LHCN-M2 (cell line): ENCODE measurements around the gene TAF9B. TPM values are rescaled to one million over a fixed set of nuclear protein-coding genes. Genes with fewer than 3 reads are reported as not detected.
"Not testable (repeated sequence)": the region's sequence is repeated elsewhere in the genome, so short reads cannot be mapped to it uniquely, and the experiment has no call there.

ENCODE experiments used
- DNase-seq: peaks from one replicate; pipeline ENCODE4 v3.0.0-alpha.2; 2012; ENCODE audit warnings: low read depth
- polyA plus RNA-seq: library from polyadenylated mRNA; unstranded; fragments of >200 nt; gene quantifications from one replicate; pipeline ENCODE4 v1.2.1, GENCODE V29; 2012; ENCODE audit warnings: missing spikeins
- total RNA-seq: library from RNA; depleted of rRNA; stranded (reverse); fragments of >200 nt; gene quantifications from 2 replicates; pipeline ENCODE4 v1.2.3, GENCODE V29; 2014; rRNA removed

The TAF9B gene, protein sequence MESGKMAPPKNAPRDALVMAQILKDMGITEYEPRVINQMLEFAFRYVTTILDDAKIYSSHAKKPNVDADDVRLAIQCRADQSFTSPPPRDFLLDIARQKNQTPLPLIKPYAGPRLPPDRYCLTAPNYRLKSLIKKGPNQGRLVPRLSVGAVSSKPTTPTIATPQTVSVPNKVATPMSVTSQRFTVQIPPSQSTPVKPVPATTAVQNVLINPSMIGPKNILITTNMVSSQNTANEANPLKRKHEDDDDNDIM
- 27.6 and 40.6 TPM in 2 replicates for total RNA-seq
- polyA plus RNA-seq = 10.9 TPM

DNA sequence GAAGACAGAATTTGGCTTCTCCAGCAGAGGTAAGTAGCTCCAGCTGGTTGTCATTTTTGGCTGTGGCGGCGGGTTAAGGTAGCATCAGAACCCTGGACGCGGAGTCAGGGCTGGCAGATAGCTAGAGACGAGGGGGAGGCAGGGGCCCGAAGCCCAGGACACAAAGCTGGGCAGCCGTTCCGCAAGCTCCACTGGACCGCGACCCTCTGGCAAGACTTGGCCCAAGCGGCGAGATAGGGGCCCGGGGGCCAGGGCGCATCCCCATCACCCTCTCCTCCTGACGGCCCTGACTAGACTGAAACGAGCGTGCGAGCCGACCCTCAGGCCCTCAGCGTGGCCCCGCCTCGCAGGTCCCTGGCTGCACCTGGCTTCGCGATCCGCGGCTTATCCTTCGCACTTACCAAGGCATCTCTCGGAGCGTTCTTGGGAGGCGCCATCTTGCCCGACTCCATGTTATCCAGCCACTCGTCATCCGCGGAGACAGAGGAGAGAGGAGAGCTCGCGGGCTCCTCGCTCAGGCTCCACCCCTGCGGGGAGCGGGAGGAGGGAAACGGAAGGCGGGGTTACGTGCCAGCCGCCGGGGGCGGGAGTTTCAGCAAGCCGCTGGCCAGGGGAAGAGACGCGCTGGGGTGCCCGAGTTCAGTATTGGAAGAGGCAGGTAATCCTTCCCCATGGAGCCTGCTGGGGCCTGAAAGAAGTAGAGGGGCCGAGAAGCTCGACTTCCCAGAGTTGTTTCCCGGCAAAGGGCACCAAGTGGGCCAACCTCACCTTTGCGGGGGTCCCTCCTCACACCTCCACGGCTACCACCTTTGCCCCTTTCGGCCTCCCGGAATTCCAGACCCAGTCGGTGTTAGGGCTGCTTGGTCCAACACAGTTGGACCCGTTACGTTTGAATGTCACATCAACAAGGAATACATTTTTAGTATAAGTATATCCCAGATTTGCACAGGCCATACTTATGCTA is at the start of gene TAF9B:
TAF9B (minus strand) TSS at position 491 of the 964 bp plus-strand sequence; CDS start at position 452, 39 bp downstream.
- DNase-seq = peak; percentile 80

DNA sequence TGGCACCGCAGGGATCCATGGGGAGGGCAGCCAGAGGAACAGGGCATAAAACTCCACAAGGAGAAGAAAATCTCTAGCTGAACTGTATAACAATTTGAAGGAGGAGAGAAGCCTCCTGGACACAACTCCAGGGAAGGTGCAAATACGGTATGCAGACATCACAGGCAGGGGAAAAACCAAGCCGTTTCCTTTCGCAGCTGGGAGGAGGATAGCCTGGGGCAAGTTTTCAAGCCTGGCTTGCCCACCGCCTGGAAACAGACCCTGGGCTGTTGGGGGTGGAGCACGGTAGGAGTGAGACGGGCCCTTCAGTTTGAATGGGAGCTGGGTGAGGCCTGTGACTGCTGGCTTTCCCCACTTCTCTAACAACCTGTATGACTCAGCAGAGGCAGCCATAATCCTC is 43.4 kb upstream of the TAF9B start:
- no peak for DNase-seq

DNA sequence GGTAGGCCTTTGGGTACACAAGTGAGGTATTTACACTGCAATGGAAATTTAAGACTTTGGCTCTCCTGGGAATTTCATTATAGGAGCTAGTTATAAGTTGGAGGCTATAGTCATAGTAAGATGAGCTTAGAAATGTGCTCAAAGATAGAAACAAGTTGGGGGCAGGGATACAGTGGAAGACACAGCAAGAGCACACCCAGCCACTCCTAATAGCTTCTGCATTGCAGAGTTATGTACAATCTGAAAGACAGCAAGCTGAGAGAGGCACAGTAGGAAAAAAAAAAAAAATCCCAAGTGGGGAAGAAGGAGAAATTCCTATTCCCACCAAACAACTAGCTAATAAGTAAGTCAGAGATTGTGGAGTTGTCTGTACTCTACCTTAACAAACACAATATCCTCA is 41.9 kb upstream of the TAF9B start:
- no peak for DNase-seq

DNA sequence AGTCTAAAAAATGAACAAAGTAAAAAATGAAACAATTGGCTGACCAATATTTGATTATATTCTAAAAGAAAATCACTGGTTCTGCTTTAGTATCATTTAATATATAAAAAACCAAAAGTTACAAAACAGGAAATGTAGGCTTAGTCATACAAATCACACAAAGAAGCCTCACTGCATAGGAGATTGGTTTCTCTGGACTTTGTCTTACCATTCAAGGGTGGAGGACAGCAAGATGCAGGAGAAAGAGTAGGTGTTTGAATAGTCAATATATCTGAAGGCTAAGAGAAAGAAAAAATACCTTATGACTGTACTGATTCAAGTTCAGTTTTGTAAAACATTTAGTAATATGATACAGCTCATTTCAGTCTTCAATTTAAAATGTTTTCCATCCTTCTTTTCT is 28.6 kb upstream of the TAF9B start:
- DNase-seq = peak; percentile 0

DNA sequence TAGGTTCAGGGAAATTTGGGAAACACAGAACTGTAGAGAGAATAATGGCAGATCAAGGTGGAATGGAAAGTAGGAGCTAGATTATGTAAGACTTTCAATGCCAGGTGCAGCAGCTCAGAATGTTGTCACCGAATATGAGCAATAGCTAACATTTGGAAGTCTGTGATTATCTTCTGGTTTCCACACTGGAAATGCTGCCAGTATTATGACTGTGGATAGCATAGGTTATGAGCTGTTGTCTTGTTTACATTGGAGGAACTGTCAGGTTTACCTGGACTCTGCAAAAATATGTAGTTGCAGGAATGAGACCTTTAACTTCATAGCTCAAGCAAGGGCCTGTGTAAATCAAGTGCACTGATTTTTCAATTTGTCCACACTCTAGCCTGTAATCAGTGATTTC is 26.0 kb upstream of the TAF9B start:
- no peak for DNase-seq

GRCh38 chrX:78163175-78163574 is 23.7 kb upstream of the TAF9B start:
- not testable (repeated sequence) for DNase-seq

DNA sequence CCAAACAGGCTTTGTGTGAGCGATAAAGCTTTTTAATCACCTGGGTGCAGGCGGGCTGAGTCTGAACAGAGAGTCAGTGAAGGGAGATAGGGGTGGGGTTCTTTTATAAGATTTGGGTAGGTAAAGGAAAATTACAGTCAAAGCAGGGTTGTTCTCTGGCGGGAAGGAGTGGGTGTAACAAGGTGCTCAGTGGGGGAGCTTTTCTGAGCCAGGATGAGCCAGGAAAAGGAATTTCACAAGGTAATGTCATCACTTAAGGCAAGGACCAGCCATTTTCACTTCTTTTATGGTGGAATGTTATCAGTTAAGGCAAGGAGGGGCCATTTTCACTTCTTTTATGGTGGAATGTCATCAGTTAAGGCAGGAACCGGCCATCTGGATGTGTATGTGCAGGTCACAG is 21.3 kb upstream of the TAF9B start:
- DNase-seq = not testable (repeated sequence)

- not testable (repeated sequence) for DNase-seq
These were observed 18.4 kb upstream of the TAF9B start for GRCh38 chrX:78157846-78158245.

DNA sequence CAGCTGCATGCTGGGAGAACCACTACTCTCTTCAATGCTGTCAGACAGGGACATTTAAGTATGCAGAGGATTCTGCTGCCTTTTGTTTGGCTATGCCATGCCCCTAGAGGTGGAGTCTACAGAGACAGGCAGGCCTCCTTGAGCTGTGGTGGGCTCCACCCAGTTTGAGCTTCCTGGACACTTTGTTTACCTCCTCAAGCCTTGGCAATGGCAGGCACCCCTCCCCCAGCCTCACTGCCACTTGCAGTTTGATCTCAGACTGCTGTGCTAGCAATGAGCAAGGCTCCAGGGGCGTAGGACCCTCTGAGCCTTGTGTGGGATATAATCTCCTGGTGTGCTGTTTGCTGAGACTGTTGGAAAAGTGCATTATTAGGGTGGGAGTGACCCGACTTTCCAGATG is 17.9 kb upstream of the TAF9B start:
- DNase-seq = not testable (repeated sequence)

DNA sequence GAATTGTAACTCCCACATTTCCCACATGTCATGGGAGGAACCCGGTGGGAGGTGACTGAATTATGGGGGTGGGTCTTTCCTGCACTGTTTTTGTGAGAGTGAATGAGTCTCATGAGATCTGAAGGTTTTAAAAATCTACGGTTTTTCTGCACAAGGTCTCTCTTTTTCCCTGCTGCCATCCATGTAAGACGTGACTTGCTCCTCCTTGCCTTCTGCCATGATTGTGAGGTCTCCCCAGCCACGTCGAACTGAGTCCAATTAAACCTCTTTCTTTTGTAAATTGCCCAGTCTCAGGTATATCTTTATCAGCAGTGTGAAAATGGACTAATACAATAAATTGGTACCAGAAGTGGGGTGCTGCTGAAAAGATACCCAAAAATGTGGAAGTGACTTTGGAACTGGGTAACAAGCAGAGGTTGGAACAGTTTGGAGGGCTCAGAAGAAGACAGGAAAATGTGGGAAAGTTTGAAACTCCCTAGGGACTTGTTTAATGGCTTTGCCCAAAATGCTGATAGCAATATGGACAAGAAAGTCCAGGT is 7.6 kb upstream of the TAF9B start:
- DNase-seq = not testable (repeated sequence)

DNA sequence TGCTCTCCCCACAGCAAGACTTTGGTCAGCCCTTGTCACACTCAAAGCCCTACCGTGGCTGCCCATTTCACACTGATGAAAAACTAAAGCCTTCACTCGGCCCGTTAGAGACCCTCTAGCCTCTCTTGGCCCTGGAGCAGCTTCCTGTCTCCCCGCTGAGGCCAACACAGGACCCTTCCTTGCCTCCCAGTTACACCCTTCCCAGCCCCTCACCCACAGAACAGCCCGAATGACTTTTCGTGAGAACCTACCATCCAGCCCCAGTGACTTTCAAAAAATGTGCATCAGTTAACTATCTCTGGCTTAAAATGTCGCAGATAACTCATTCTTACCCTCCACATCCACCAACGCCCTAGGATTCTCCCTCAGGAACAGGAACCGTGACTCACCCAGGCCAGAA is 756 bp upstream of the TAF9B start:
- no peak for DNase-seq

- no peak for DNase-seq
These were observed 6.1 kb downstream of the TAF9B start for GRCh38 chrX:78133238-78133960.

DNA sequence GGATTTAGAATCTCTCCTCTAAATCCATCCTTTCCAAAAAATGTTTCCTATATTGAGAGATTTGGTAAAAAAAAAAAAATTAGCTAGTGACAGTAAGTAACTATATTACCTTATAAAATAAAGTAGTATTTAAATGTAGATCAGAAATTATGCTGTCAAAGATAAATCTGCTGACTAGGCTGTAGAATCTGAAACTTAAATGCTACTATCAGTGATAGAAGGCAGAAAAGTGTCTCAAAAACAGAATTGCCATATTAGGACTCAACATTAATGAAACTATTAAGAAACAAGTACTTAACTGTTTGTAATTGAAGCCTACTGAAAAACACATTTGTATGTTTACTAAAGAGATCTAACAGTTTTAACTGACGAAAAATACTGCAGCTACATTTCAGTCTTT is 8.3 kb downstream of the TAF9B start:
- DNase-seq = no peak

DNA sequence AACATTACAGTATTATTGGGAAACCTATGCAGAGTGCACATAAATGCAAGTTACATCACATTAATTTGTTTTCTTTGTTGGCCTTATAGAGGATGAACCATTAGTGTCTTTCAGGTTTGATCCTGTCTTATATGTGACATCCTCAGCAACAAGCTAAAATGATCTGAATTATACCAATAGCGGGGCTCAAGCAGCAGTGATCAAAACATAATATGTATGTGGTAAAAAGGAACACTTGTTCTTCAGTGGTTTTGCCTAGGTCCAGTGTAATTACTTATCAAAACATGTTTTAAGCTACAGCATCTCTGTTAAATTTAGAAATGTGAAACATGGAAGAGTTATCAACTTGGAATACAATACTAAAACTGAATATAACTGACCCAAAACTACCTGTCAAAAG is 9.1 kb downstream of the TAF9B start:
- no peak for DNase-seq

DNA sequence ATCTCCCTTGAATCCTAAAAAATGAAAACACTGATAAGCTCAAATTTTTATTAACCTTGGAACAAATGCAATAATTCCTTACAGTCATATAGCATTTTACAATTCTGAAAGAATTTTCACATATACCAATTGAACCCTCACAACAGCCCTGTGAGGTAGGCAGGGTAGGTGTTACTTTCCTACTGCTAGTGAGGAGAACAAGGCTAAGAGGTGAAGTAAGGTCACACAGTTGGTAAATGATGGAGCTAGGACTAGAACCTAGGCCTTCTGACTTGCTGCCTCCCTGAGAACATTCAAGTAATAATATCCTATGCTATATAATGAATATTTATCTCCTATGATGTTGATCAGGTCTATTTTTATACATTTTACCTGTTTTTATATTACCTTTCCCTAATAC is 9.7 kb downstream of the TAF9B start:
- DNase-seq = no peak

- DNase-seq = not testable (repeated sequence)
These were observed 13.7 kb downstream of the TAF9B start for GRCh38 chrX:78125781-78126180.

- no peak for DNase-seq
These were observed 14.3 kb downstream of the TAF9B start for GRCh38 chrX:78125148-78125547.

DNA sequence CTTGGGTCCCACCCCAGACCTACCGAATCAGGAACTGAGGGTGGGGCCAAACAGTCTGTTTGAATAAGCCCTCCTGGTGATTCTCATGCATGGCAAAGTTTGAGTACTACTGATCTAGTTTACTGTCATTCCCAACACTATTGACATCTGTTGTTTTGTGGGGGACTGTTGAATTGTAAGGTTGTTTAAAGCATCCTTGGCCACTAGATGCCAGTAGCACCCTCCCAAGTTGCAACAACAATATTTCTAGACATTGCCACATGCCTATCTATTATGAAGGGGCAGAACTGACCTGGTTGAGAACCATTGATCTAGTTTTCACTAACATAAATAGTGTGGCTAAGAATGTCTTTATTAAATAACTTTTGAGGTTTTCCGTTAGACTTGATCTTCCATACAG is 15.1 kb downstream of the TAF9B start:
- DNase-seq = peak; percentile 20

DNA sequence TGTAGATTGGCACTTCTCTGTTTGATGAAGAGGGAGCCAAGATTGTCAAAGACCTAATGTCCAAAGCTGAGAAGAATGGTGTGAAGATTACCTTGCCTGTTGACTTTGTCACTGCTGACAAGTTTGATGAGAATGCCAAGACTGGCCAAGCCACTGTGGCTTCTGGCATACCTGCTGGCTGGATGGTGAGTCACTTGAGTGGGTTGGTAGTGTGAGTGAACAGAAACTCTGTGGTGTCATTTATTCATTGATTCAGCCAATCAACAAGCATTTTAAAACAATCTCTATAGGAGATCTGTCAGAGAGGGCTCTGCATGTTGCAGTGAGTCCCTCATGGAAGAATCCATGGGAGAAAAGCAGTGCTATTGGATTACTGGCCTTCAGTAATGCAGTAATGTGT is 16.3 kb downstream of the TAF9B start:
- DNase-seq = peak; percentile 48

DNA sequence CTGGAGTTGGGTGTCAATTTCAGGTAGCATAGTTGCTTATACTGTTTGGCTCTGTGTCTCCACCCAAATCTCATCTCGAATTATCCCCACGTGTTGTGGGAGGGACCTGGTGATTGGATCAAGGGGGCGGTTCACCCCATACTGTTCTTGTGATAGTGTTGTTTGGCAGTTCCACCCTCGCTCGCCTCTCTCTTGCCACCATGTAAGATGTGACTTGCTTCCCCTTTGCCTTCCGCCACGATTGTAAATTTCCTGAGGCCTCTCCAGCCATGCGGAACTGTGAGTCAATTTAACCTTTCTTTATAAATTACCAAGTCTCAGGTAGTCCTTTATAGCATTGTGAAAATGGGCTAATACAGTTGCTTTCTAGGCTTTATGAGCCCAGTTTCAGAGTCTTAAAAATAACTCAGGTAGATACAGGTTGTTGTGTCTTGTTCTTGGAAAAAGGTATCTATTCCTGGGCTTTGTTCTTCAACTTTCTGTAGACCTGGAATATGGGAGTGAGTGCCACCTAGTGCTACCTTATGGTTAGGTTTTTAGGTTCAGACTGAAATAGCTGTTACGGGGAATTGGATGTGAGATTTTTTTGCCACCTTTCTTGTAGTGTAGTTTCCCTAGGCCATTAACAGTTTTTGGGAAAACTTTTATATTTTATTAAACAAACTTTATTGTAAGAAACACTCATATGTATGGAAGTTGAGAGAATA is 19.8 kb downstream of the TAF9B start:
- no peak for DNase-seq

- no peak for DNase-seq
These were observed 20.8 kb downstream of the TAF9B start for GRCh38 chrX:78118628-78119027.
